B cell (primary cell): ENCODE results near the gene WDHD1. TPM values are rescaled to one million over a fixed set of nuclear protein-coding genes. Genes with fewer than 3 reads are reported as not detected.

ENCODE experiments used
- ATAC-seq: fragments of 200-7000 bp; cut with Tn5 transposase; one replicate; pipeline ENCODE4 v1.10.0; 2021; ENCODE audit warnings: low read depth, mild to moderate bottlenecking, moderate number of reproducible peaks, moderate library complexity
- CTCF ChIA-PET: fragments of 350-600 bp; sonication (Branson Sonifier 250); formaldehyde crosslinking; loops from one replicate; lab custom pipeline; 2021; ENCODE audit warnings: antibody characterized with exemption, inconsistent platforms; lab: Charles Lee
- POLR2A ChIA-PET: fragments of 350-600 bp; sonication (Branson Sonifier 250); formaldehyde crosslinking; loops from one replicate; lab custom pipeline; 2021; ENCODE audit warnings: antibody characterized with exemption; lab: Charles Lee
- DNase-seq: peaks from one replicate; pipeline ENCODE4 v3.0.0; 2013
- H2AFZ ChIP-seq: 2 replicates; pipeline ENCODE4 v1.6.1; 2012; ENCODE audit warnings: mild to moderate bottlenecking, low read depth, low read length; ENCODE audit not compliant: insufficient read depth, poor library complexity, severe bottlenecking
- H3K27ac ChIP-seq, 2 donors: 1 replicate in 1 of 2; 2 replicates in 1 of 2; pipeline ENCODE4 v1.5.1; 2012 to 2013; ENCODE audit warnings: low read length in 2 of 2, mild to moderate bottlenecking in 2 of 2, moderate library complexity in 1 of 2
- H3K27me3 ChIP-seq, 4 experiments: fragments of 200-600 bp in 1 of 4; sonication (generic) in 1 of 4; replicated peaks in 1 of 4; 1 replicate in 2 of 4; 2 replicates in 2 of 4; pipeline versions ENCODE4 v1.6.1 to v1.7.0; 2013 to 2016; ENCODE audit warnings: low read length in 3 of 4, mild to moderate bottlenecking in 2 of 4, mixed read lengths in 1 of 4, moderate library complexity in 1 of 4; ENCODE audit not compliant: insufficient read depth in 4 of 4, control insufficient read depth in 3 of 4; ENCODE audit errors: control extremely low read depth in 1 of 4
- H3K36me3 ChIP-seq, 2 experiments: replicated peaks in 1 of 2; 1 replicate in 1 of 2; 2 replicates in 1 of 2; pipeline versions ENCODE4 v1.6.1 to v1.7.1; 2013; ENCODE audit warnings: low read length in 1 of 2; ENCODE audit not compliant: insufficient read depth in 2 of 2, control insufficient read depth in 1 of 2; ENCODE audit errors: control extremely low read depth in 1 of 2, extremely low read depth in 1 of 2
- H3K4me1 ChIP-seq, 2 donors: fragments of 200-600 bp in 1 of 2; sonication (generic) in 1 of 2; 1 replicate in 1 of 2; 2 replicates in 1 of 2; pipeline versions ENCODE4 v1.5.1 to v1.6.1; 2013 to 2017; ENCODE audit warnings: low read length in 2 of 2; ENCODE audit not compliant: control insufficient read depth in 2 of 2, insufficient read depth in 2 of 2
- H3K4me2 ChIP-seq: replicated peaks from 2 replicates; pipeline ENCODE3; 2012; ENCODE audit warnings: mild to moderate bottlenecking, low read depth, low read length; ENCODE audit not compliant: poor library complexity, severe bottlenecking
- H3K4me3 ChIP-seq, 5 experiments: fragments of 200-600 bp in 1 of 5; sonication (generic) in 1 of 5; 1 replicate in 3 of 5; 2 replicates in 2 of 5; pipeline versions ENCODE4 v1.5.1 to v1.7.0; 2011 to 2016; ENCODE audit warnings: low read length in 4 of 5, mild to moderate bottlenecking in 4 of 5, low read depth in 2 of 5, control low read depth in 1 of 5, moderate library complexity in 1 of 5; ENCODE audit not compliant: insufficient read depth in 1 of 5; ENCODE audit errors: control extremely low read depth in 1 of 5, extremely low read depth in 1 of 5
- H3K79me2 ChIP-seq: fragments of 200-600 bp; sonication (generic); one replicate; pipeline ENCODE4 v1.6.0; 2016; ENCODE audit warnings: low read length; ENCODE audit not compliant: control insufficient read depth, insufficient read depth
- H3K9ac ChIP-seq: fragments of 200-600 bp; sonication (generic); 2 replicates; pipeline ENCODE4 v1.6.1; 2017; ENCODE audit warnings: mild to moderate bottlenecking, low read length, moderate library complexity
- H3K9me3 ChIP-seq, 3 donors: one replicate each; pipeline versions ENCODE4 v1.6.1 to v1.7.1; 2013; ENCODE audit warnings: low read length in 2 of 3; ENCODE audit not compliant: control insufficient read depth in 2 of 3, insufficient read depth in 1 of 3; ENCODE audit errors: control extremely low read depth in 1 of 3
- H4K20me1 ChIP-seq: 2 replicates; pipeline ENCODE4 v1.6.0; 2012; ENCODE audit warnings: mild to moderate bottlenecking, low read length; ENCODE audit not compliant: insufficient read depth, control insufficient read depth, poor library complexity, severe bottlenecking
- H3K27ac Mint-ChIP-seq: one replicate; pipeline ENCODE4 v1.8.0; 2021; ENCODE audit warnings: mixed read lengths
- H3K27me3 Mint-ChIP-seq: one replicate; pipeline ENCODE4 v1.8.0; 2021; ENCODE audit warnings: mixed read lengths
- H3K4me1 Mint-ChIP-seq: one replicate; pipeline ENCODE4 v1.8.0; 2021; ENCODE audit warnings: mixed read lengths
- H3K4me3 Mint-ChIP-seq: one replicate; pipeline ENCODE4 v1.8.0; 2021; ENCODE audit warnings: mixed read lengths
- H3K9me3 Mint-ChIP-seq: one replicate; pipeline ENCODE4 v1.8.0; 2022; ENCODE audit warnings: mixed read lengths; ENCODE audit not compliant: insufficient read depth
- CTCF ChIP-seq: fragments of 200-600 bp; IDR thresholded peaks from one replicate; pipeline ENCODE4 v1.8.0; 2022; ENCODE audit warnings: antibody characterized with exemption, mild to moderate bottlenecking
- EZH2 ChIP-seq: IDR thresholded peaks from 2 replicates; pipeline ENCODE4 v1.6.1; 2012; ENCODE audit warnings: borderline replicate concordance, low read depth, mild to moderate bottlenecking, moderate library complexity, low read length; ENCODE audit not compliant: insufficient read depth, poor library complexity, severe bottlenecking
- WGBS: methylation state at CpG from one replicate; pipeline ENCODE4 v1.1.5; 2013; ENCODE audit warnings: missing lambda C conversion rate; ENCODE audit not compliant: insufficient coverage; 5-methylcytosine and 5-hydroxymethylcytosine counted together
- intact Hi-C: fragments of 100-400 bp; cut with micrococcal nuclease; formaldehyde crosslinking; loops from one replicate; pipeline ENCODE4 v1.10.0; 2022
- polyA plus RNA-seq: library from polyadenylated mRNA; depleted of rRNA; stranded (reverse); fragments of >200 nt; gene quantifications from 2 replicates; pipeline ENCODE4 v1.2.3, GENCODE V29; 2012
- total RNA-seq, 2 donors: library from RNA; stranded (reverse); fragments of 120-200 nt in 1 of 2; gene quantifications; 1 replicate in 1 of 2; 2 replicates in 1 of 2; pipeline versions ENCODE4 v1.2.3 to v1.2.4, GENCODE V29; 2013 to 2022

Gene WDHD1
- total and polyA plus RNA-seq, 2 donors (not counting 1 experiment from before 2014, with no cell fraction given): 0.61 to 6.5 TPM

- peak overlapping the region; percentile 69 for H3K27ac Mint-ChIP-seq
- Histone ChIP-seq H3K79me2 (no peaks in the 10 kb centered on the region), H2AFZ (no peak overlapping the region), H3K9me3 (no peaks in the 10 kb centered on the region), H3K36me3 (no peaks in the 10 kb centered on the region), H3K9ac (no peak overlapping the region), H3K27ac (peak overlapping the region in 1 of 2 donors; percentile 67), H3K4me3 (no peak overlapping the region), H4K20me1 (no peaks in the 10 kb centered on the region), H3K4me1 (peaks cover 34 to 48% of the 10 kb centered on the region in 2 donors), H3K4me2 (no peak overlapping the region), H3K27me3 (no peaks in the 10 kb centered on the region)
- POLR2A ChIA-PET: no interaction called here
- no peak for TF ChIP-seq EZH2
- TF ChIP-seq CTCF: no peak
- WGBS: no CpG with 5 or more reads among the region's 2 CpGs
- ATAC-seq (no peak), DNase-seq (no peak)
- no peak overlapping the region for H3K4me3 Mint-ChIP-seq
- H3K27me3 Mint-ChIP-seq: no peaks in the 10 kb centered on the region
- no peaks in the 10 kb centered on the region for H3K9me3 Mint-ChIP-seq
- intact Hi-C loops: loop anchor here (2.0 to 10.0 kb wide), 3 partner anchors 15 to 1041 kb away; partner anchors contain the start of genes LGALS3 and PELI2
- peaks cover 60% of the 10 kb centered on the region for H3K4me1 Mint-ChIP-seq
- CTCF ChIA-PET: interaction anchor here (1.5 to 1.8 kb wide), 2 partner anchors 18 to 23 kb away, joined by 4 to 10 read pairs; partner anchors contain the start of gene MAPK1IP1L
Observed at GRCh38 chr14:55073856-55074255, 47.0 kb upstream of the WDHD1 start.

DNA sequence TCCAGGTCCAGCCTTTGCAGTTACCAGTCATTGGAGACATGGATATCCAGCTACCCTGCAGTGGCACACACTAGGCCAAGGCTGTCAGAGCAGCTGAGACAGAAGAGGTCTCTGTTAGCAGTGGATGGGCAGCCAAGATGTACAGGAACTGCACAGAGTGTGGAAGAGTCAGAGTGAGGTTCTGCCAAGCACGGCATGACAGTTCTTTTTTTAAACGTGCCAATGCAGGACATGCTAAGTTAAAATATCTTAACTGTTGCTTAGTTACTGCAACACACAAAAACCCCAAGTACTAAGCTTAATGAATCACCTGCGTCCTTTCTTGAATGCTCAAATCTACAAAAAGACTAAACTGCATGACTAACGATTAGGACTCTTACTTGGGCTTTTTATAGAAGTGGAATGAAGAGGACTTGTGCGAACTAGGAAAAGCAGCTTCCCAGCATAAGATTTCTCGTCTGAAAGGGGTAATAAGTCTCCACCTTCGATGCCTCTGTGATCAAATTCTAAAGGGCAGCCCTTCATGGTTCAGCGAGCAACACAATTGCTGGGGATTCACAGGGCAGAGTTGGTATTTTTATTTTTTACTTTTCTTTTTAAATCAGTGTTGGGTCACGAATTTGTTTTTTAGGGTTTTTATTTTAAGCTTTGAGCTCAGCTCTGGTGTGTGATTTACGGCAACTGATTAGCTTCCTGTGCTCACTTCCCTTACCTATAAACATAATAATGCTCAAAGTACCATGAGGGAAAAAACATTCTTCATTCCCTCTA, 45.2 kb upstream of the WDHD1 start:
- H2AFZ ChIP-seq: peak overlapping the region; percentile 49
- peak overlapping the region in 4 of 5 experiments; percentile 4 to 48 (median 31) for H3K4me3 ChIP-seq
- no peaks in the 10 kb centered on the region for H3K9me3 ChIP-seq
- TF ChIP-seq CTCF (no peak), EZH2 (no peak)
- peaks cover 66% of the 10 kb centered on the region for H3K4me1 Mint-ChIP-seq
- H3K9ac ChIP-seq: peak overlapping the region; percentile 58
- H3K4me3 Mint-ChIP-seq: peak overlapping the region; percentile 81
- H3K27ac Mint-ChIP-seq: peak overlapping the region; percentile 96
- intact Hi-C loops: loop anchor here (1.0 to 10.0 kb wide), 6 partner anchors 17 to 1043 kb away; partner anchors contain the start of genes FBXO34, LGALS3, MAPK1IP1L and PELI2
- no peaks in the 10 kb centered on the region for H3K79me2 ChIP-seq
- no peaks in the 10 kb centered on the region for H3K9me3 Mint-ChIP-seq
- peaks cover 0 to 1% of the 10 kb centered on the region in 2 experiments for H3K36me3 ChIP-seq
- peaks cover 34 to 52% of the 10 kb centered on the region in 2 donors for H3K4me1 ChIP-seq
- peak overlapping the region; percentile 84 to 93 for H3K27ac ChIP-seq
- H4K20me1 ChIP-seq: no peaks in the 10 kb centered on the region
- no peaks in the 10 kb centered on the region for H3K27me3 ChIP-seq
- ChIA-PET CTCF (interaction anchor here (0.5 to 3.8 kb wide), 12 partner anchors 12 to 508 kb away, joined by 3 to 32 read pairs (median 4); partner anchors contain the start of genes GCH1, MAPK1IP1L, SOCS4 and WDHD1), POLR2A (interaction anchor here (2.2 kb wide), 1 partner anchor 20 kb away, joined by 23 read pairs; the partner anchor contains the start of gene MAPK1IP1L)
- WGBS: 0% methylated on average over 5 of the region's 10 CpGs
- peak; percentile 86 for DNase-seq
- no peaks in the 10 kb centered on the region for H3K27me3 Mint-ChIP-seq
- peak; percentile 75 for ATAC-seq
- H3K4me2 ChIP-seq: peak overlapping the region; percentile 67
